GM12892 (cell line): ENCODE measurements around the gene WWOX.

ENCODE experiments used
- DNase-seq: peaks from one replicate; pipeline ENCODE4 v3.0.0; 2011; ENCODE audit not compliant: insufficient read length
- FAIRE-seq: peaks from 2 replicates; lab custom pipeline; 2011; peaks lifted over from hg19 to GRCh38; lab: Jason Lieb, UNC
- POLR2A ChIP-seq: IDR thresholded peaks from 2 replicates; pipeline ENCODE4 v1.6.1; 2011; ENCODE audit warnings: low read depth, low read length, control low read depth
- POLR2AphosphoS5 ChIP-seq: IDR thresholded peaks from 2 replicates; pipeline ENCODE4 v1.6.1; 2011; ENCODE audit warnings: low read depth, low read length, control low read depth
- TAF1 ChIP-seq: IDR thresholded peaks from 2 replicates; pipeline ENCODE4 v1.6.1; 2011; ENCODE audit warnings: low read depth, mild to moderate bottlenecking, control low read depth, low read length, borderline replicate concordance

Gene WWOX

DNA sequence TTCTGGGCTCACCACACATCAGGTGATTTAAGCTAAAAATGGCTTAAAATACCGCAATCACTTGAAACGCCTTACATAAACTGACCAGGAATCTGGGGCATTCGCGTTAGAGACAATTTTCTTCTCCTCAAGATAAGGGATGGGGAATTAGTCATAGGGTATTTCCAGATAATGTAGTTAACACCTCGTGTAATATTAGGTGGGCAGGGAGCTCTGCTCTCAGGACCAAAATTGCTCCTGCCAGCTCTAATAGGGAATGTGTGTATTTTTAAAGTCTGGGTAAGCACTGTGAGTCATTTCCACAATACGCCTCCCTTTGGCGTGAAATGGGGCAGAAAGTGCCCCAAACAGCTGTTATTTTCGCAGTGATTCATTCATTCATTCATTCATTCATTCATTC lies 1092.5 kb downstream of the WWOX start:
- FAIRE-seq (no peak), DNase-seq (no peak)
- TF ChIP-seq POLR2A (no peak), POLR2AphosphoS5 (no peak), TAF1 (no peak)

DNA sequence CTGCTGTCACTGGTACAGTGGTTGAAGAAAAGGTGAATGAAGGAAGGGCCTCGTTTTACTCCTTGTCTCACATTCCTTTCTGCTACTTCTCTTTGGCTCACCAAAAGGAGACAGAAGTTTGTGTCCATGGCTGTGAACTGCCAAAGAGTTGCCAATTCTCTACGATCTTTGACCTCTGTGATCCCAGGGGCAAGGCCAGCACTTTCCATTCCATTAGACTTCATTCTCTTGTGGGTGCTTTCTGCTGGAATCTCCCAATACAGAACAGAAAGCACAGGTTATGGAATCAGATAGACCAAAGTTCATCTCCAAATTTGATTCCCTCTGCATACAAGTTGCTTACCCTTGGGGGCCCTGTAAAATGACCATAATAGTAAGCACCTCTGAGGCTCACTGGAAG lies 1093.5 kb downstream of the WWOX start:
- no peak for FAIRE-seq

DNA sequence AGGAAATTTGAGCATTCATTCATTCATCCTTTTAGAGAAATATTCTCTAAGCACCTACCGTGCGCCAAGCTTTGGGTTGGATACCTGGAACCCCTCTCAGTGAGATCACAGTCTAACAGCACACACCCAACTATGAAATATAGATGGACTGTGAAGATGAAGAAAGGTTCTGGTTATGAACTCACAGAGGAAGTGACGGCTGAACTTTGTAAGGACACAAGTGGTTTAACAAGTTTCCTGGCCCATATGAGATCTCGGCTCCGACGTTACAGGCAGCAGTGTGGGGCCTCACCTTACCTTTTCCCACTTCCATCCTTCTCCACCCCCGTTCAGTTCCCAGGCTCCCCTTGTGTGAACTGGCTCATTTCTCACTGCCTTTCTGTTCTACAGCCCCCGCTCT lies 1094.8 kb downstream of the WWOX start:
- no peak for DNase-seq
- no peak for FAIRE-seq
- TF ChIP-seq POLR2AphosphoS5 (no peak), POLR2A (no peak), TAF1 (no peak)

More for the DNA sequence above, 1093.5 kb downstream of the WWOX start:
- no peak for DNase-seq
- TF ChIP-seq TAF1 (no peak), POLR2A (no peak), POLR2AphosphoS5 (no peak)

DNA sequence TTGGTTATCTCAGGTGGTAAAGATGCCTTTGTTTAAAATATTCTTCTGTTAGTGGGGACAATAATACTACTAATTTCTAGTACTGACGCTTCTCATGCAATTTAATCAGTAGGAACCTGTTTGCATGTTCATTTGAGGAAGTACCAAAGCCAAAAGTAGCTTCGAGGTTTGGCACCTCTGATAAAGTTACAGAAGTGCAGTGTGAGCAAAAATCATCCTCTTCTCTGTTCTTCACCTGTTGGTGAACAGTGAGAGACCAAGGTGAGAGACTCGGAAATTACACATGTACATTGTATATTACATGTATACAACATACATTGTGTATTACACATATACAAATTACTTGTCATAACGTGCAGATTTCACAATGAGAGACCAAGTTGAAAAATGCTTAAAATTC lies 1096.5 kb downstream of the WWOX start:
- FAIRE-seq, result no peak
- no peak for DNase-seq
- no peak for TF ChIP-seq TAF1
- no peak for TF ChIP-seq POLR2AphosphoS5
- TF ChIP-seq POLR2A, result no peak

DNA sequence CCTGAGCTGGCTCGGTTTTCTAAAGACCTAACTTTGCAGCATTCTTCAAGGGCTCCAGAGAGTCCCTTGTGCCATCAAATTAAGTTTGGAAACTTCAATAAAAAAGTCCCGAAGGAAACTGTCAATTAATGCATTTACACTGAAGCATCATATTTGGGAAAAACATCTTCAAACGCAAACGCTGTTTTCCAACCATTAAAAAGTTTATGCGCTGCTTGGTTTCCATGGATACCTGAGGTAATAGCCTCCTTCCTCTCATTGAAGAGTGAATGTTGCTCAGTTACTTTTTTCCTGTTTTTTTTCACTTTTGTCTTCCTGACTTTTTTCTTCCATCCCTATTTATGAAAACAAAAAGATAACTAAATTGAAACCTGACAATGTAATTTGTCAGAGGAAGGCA lies 1102.0 kb downstream of the WWOX start:
- no peak for FAIRE-seq
- TF ChIP-seq POLR2A (no peak), TAF1 (no peak), POLR2AphosphoS5 (no peak)
- DNase-seq, result no peak

DNA sequence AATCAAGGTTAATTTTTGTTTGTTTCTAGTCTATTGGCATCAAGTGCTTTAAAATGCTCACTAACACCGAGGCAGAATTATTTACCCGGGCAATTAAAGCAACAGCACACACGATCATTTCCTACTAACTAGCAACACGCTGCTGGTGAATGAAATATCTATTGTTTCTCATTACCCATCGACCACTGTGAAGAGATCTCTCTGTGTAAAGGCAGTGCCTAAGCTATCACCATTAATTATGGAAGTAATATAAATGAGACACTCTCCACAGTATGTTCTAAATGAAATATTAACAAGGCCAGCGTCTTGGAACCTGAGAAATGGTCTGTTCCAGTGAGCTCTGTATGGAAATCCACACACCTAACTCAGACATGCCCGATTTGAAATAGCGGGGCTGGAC lies 1103.5 kb downstream of the WWOX start:
- FAIRE-seq (no peak), DNase-seq (no peak)
- no peak for TF ChIP-seq POLR2A
- no peak for TF ChIP-seq POLR2AphosphoS5
- no peak for TF ChIP-seq TAF1

DNA sequence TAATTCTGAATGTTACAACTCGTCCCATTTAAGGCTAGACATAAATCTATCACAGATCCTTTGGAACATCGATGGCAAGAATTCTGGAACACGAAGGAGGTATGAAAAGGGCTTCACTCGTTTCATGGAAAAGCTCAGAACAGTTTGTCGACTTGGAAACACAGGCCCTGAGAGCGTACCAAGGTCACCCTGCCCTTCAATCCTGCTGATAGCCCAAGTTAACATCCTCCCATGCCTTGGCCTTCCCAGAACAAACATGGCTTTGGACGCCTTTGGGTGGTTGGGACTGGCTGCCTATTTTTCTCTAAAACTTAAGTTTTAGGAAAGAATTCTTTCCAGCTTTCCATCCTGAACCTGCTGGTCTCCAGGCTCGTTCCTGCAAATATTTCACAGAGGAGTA lies 1105.0 kb downstream of the WWOX start:
- TF ChIP-seq POLR2AphosphoS5 (no peak), TAF1 (no peak), POLR2A (no peak)
- FAIRE-seq (no peak), DNase-seq (no peak)

DNA sequence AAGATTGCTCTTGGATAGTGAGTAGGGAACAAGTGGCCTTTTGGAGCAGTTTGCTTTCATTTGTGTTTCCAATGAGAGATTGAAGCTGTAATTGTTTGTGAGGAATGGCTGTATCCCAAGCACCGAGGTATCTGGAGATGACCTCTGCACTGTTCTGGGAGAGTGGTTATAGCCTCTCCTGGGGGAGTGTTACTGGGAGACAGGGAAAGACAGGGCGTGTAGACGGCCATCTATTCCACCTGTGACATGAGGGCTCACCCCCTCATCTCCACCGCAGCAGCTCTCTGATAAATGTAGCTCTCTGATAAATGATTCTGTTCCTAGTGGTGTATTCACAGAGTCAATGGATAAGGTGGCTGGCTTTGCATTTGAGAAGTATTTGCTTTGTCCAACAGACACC lies 1107.4 kb downstream of the WWOX start:
- FAIRE-seq, result no peak

DNA sequence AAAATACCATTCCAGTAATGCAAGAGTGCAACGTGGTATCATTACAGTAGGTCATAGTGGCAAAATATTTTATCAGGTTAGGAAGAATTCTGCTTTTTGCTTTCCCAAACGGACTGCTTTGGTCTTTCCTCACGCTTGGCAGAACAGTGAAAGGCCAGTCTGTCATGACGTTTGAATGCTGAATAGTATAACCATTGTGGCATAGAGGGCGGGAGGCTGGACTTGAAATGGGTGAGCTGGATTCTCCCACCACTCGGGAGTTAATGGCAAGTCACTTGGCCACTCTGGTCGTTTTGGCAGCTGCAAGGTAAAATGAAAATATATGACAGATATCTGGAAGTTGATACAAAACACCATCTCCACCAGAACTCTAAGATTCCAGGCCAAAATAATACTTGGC lies 1109.9 kb downstream of the WWOX start:
- no peak for TF ChIP-seq TAF1
- TF ChIP-seq POLR2AphosphoS5, result no peak
- TF ChIP-seq POLR2A, result no peak
- DNase-seq (no peak), FAIRE-seq (no peak)

More for the DNA sequence above, 1107.4 kb downstream of the WWOX start:
- no peak for DNase-seq
- TF ChIP-seq POLR2A (no peak), TAF1 (no peak), POLR2AphosphoS5 (no peak)

DNA sequence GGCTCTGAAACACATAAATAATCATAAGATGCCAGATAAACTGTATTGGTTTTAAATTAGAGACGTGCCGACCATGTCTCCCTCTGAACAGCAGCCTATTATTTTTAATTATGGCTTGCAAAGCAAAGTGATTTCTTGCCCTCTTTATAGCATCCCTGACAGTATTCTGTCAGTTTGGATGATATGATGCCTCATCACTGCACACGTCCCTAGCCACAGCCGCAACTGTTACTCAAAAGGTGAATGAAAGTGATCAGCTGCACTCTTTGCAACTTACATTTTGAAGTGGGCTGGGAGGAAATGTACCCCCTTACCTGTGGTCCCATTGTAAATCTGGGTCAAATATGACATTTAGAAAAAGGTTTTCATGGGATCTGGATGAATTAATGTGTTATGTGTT lies 1111.2 kb downstream of the WWOX start:
- FAIRE-seq (no peak), DNase-seq (no peak)
- no peak for TF ChIP-seq TAF1
- TF ChIP-seq POLR2A, result no peak
- no peak for TF ChIP-seq POLR2AphosphoS5

DNA sequence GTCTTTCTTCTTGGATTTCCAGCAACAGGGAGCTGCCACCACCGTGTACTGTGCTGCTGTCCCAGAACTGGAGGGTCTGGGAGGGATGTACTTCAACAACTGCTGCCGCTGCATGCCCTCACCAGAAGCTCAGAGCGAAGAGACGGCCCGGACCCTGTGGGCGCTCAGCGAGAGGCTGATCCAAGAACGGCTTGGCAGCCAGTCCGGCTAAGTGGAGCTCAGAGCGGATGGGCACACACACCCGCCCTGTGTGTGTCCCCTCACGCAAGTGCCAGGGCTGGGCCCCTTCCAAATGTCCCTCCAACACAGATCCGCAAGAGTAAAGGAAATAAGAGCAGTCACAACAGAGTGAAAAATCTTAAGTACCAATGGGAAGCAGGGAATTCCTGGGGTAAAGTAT lies 1112.1 kb downstream of the WWOX start:
- no peak for DNase-seq
- FAIRE-seq, result no peak
- TF ChIP-seq POLR2AphosphoS5 (no peak), TAF1 (no peak), POLR2A (no peak)

DNA sequence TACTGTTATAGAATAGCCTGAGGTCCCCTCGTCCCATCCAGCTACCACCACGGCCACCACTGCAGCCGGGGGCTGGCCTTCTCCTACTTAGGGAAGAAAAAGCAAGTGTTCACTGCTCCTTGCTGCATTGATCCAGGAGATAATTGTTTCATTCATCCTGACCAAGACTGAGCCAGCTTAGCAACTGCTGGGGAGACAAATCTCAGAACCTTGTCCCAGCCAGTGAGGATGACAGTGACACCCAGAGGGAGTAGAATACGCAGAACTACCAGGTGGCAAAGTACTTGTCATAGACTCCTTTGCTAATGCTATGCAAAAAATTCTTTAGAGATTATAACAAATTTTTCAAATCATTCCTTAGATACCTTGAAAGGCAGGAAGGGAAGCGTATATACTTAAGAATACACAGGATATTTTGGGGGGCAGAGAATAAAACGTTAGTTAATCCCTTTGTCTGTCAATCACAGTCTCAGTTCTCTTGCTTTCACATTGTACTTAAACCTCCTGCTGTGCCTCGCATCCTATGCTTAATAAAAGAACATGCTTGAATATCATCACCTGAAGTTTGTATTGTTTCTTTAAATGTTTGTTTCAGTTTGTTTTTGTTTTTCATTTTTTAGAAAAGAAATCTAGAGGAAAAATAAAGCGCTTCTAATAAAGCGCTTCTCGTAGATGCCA lies 1112.8 kb downstream of the WWOX start:
- DNase-seq, result no peak
- no peak for FAIRE-seq
- TF ChIP-seq POLR2A, result no peak
- no peak for TF ChIP-seq POLR2AphosphoS5
- no peak for TF ChIP-seq TAF1

DNA sequence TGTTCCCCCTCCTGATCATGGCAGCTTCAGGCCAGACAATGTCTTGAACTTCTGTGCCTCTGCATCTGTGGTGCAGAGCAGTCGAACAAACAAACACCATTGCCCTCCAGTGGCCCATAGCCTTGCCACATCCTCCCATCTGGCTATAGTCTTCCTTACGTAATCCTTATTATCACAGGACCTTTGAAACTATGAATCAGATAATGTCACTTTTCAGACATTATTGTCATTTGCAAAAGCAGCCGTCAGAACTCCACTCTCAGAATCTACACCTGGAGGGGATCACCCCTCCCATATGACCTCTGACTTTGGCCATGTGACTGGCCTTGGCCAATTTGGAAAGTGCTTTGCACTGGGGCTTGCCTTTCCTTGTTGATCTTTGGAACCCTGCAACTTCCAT lies 1113.8 kb downstream of the WWOX start:
- FAIRE-seq (no peak), DNase-seq (no peak)
- no peak for TF ChIP-seq POLR2AphosphoS5
- TF ChIP-seq POLR2A, result no peak
- no peak for TF ChIP-seq TAF1

DNA sequence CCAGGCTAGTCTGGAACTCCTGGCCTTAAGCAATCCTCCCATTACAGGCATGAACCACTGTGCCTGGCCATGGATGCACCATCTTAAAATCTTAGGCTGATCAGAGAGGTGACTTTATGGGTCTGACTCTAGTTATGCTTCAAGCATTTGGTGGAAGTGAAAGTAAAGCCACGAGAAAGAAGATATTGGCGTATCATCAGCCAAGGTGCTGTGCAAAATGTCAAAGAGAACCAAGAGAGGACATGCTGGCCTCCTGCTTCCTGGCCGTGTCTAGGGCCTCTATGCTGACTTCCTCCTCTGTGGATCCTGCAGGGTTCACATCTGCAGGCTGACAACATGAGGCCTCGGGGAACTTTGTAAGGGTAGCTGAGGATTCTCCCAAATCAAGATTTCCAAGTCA lies 1115.8 kb downstream of the WWOX start:
- no peak for DNase-seq
- no peak for FAIRE-seq
- no peak for TF ChIP-seq TAF1
- no peak for TF ChIP-seq POLR2A
- no peak for TF ChIP-seq POLR2AphosphoS5
